ENCODE measurements around the gene LRRIQ1. TPM values are rescaled to one million over a fixed set of nuclear protein-coding genes. Genes with fewer than 3 reads are reported as not detected.
A peak's percentile ranks its signal among the peaks of the same experiment; 100 is the strongest.

The LRRIQ1 gene
- total and polyA plus RNA-seq, 2 of the 13 experiments (the other 11 are each of a cell fraction or from before 2014, with no cell fraction given): not detected

DNA sequence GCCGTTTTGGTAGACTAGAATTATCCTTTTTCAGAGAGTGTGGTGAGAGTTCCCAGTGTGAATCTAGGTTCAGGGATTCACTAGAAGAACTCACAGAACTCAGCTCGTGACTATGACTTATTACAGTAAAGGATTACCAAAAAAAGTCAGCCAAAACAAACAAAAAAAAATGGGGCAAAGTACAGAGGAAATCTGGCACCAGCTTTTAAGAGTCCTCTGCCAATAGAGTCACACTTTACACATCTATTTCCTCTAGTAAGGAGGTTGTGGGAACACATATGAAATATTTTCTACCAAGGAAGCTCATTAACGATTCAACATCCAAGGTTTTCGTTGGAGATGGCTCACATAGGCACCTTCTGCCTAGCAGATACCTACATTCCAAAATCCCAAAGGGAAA is 28.3 kb upstream of the LRRIQ1 start (continued):
- no peak for TF ChIP-seq TBX2 (CRISPR knock-in tag; IDR thresholded peaks at IDR 0.05; ENCODE audit: borderline replicate concordance)
- TF ChIP-seq, protein P1, sequence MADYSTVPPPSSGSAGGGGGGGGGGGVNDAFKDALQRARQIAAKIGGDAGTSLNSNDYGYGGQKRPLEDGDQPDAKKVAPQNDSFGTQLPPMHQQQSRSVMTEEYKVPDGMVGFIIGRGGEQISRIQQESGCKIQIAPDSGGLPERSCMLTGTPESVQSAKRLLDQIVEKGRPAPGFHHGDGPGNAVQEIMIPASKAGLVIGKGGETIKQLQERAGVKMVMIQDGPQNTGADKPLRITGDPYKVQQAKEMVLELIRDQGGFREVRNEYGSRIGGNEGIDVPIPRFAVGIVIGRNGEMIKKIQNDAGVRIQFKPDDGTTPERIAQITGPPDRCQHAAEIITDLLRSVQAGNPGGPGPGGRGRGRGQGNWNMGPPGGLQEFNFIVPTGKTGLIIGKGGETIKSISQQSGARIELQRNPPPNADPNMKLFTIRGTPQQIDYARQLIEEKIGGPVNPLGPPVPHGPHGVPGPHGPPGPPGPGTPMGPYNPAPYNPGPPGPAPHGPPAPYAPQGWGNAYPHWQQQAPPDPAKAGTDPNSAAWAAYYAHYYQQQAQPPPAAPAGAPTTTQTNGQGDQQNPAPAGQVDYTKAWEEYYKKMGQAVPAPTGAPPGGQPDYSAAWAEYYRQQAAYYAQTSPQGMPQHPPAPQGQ (CRISPR knock-in tag; IDR thresholded peaks at IDR 0.05; ENCODE audit: borderline replicate concordance): no peak
- no peak for TF ChIP-seq ZNF614 (CRISPR knock-in tag; IDR thresholded peaks at IDR 0.05; ENCODE audit: borderline replicate concordance)

DNA sequence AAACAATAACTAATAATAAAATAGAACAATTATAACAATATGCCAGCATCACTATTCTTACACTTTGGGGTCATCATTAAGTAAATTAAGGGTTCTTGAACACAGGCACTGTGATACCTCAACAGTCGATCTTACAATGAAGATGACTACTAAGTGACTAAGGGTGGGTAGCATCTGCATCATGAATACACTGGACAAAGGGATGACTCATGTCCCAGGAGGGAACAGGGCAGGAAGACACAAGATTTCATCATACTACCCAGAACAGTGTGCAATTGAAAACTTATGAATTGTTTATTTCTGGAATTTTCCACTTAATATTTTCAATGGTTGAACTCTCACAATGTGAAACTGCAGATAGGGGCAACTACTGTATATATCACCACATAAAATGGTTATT is 19.7 kb upstream of the LRRIQ1 start:
- no peak for FAIRE-seq
- in situ Hi-C loops (cut with HindIII; ENCODE audit: extremely low pct_ligation_motif_present, low pct_unique_long_range_greater_than_20kb) (no loop called here), intact Hi-C loops (cut with micrococcal nuclease; ENCODE audit: unreplicated experiment) (no loop called here)
- Histone ChIP-seq H3K9me3 (ENCODE audit: low read length) (no peaks in the 10 kb centered on the region), H2AFZ (ENCODE audit: low read length) (no peak overlapping the region), H3K4me2 (ENCODE audit: low read depth, low read length) (no peak overlapping the region), H3K27me3 (ENCODE audit: control insufficient read depth in 1 of 2, insufficient read depth in 2 of 2, low read length in 2 of 2) (no peaks in the 10 kb centered on the region), H3K4me1 (ENCODE audit: insufficient read depth, low read length) (no peaks in the 10 kb centered on the region), H3K27ac (ENCODE audit: extremely low read length, insufficient read depth, low read length) (no peak overlapping the region), H3K4me3 (replicated peaks in 1 of 3; ENCODE audit: insufficient read depth in 1 of 3, low read depth in 2 of 3, low read length in 3 of 3) (no peak overlapping the region), H3K79me2 (ENCODE audit: insufficient read depth, low read length) (no peaks in the 10 kb centered on the region), H3K9ac (ENCODE audit: insufficient read depth, low read depth, low read length) (no peak overlapping the region), H4K20me1 (ENCODE audit: insufficient read depth, low read length) (no peaks in the 10 kb centered on the region), H3K36me3 (replicated peaks in 1 of 2; ENCODE audit: control insufficient read depth in 1 of 2, insufficient read depth in 2 of 2, low read length in 2 of 2) (no peaks in the 10 kb centered on the region)
- BruUV-seq (replicated peaks): no TSS peak
- WGBS (ENCODE audit: low lambda C conversion rate): 0% methylated on average over 1 of the region's 1 CpG
- DNase-seq (ENCODE audit: low spot score): peak; percentile 23
- no peak for ATAC-seq
- ChIA-PET CTCF (ENCODE audit: low intra/inter-chr PET ratio, low total read pairs) (no interaction called here), POLR2A (no interaction called here)
- no peak for TF ChIP-seq EHMT2 (IDR thresholded peaks at IDR 0.05; ENCODE audit: borderline replicate concordance, low read depth, low read length)
- no peak for TF ChIP-seq HNRNPUL1 (IDR thresholded peaks at IDR 0.05; ENCODE audit: low read depth, low read length)
- TF ChIP-seq ZNF83 (CRISPR knock-in tag; IDR thresholded peaks at IDR 0.05; ENCODE audit: borderline replicate concordance): no peak
- TF ChIP-seq ARNT2 (CRISPR knock-in tag; IDR thresholded peaks at IDR 0.05; ENCODE audit: low read depth): no peak
- TF ChIP-seq FOSL2 (CRISPR knock-in tag; IDR thresholded peaks at IDR 0.05): peak; percentile 89
- TF ChIP-seq, protein P2, sequence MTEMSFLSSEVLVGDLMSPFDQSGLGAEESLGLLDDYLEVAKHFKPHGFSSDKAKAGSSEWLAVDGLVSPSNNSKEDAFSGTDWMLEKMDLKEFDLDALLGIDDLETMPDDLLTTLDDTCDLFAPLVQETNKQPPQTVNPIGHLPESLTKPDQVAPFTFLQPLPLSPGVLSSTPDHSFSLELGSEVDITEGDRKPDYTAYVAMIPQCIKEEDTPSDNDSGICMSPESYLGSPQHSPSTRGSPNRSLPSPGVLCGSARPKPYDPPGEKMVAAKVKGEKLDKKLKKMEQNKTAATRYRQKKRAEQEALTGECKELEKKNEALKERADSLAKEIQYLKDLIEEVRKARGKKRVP (CRISPR knock-in tag; IDR thresholded peaks at IDR 0.05): peak in 1 of 2 experiments; percentile 68; a peak in 2 of 4 replicates
- TF ChIP-seq SOX5 (CRISPR knock-in tag; IDR thresholded peaks at IDR 0.05; ENCODE audit: borderline replicate concordance): peak; percentile 34; the same call in 1 of the 2 replicates
- TF ChIP-seq CEBPB (IDR thresholded peaks at IDR 0.05; ENCODE audit: borderline replicate concordance, low read depth, low read length): peak; percentile 62; the same call in 1 of the 2 replicates
- TF ChIP-seq, protein P3, sequence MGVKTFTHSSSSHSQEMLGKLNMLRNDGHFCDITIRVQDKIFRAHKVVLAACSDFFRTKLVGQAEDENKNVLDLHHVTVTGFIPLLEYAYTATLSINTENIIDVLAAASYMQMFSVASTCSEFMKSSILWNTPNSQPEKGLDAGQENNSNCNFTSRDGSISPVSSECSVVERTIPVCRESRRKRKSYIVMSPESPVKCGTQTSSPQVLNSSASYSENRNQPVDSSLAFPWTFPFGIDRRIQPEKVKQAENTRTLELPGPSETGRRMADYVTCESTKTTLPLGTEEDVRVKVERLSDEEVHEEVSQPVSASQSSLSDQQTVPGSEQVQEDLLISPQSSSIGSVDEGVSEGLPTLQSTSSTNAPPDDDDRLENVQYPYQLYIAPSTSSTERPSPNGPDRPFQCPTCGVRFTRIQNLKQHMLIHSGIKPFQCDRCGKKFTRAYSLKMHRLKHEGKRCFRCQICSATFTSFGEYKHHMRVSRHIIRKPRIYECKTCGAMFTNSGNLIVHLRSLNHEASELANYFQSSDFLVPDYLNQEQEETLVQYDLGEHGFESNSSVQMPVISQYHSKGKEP (CRISPR knock-in tag; IDR thresholded peaks at IDR 0.05): no peak
- TF ChIP-seq ZFYVE20 (CRISPR knock-in tag; IDR thresholded peaks at IDR 0.05; ENCODE audit: borderline replicate concordance, low read depth): no peak
- TF ChIP-seq, protein P4, sequence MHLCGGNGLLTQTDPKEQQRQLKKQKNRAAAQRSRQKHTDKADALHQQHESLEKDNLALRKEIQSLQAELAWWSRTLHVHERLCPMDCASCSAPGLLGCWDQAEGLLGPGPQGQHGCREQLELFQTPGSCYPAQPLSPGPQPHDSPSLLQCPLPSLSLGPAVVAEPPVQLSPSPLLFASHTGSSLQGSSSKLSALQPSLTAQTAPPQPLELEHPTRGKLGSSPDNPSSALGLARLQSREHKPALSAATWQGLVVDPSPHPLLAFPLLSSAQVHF (CRISPR knock-in tag; IDR thresholded peaks at IDR 0.05): no peak
- TF ChIP-seq, protein P5, sequence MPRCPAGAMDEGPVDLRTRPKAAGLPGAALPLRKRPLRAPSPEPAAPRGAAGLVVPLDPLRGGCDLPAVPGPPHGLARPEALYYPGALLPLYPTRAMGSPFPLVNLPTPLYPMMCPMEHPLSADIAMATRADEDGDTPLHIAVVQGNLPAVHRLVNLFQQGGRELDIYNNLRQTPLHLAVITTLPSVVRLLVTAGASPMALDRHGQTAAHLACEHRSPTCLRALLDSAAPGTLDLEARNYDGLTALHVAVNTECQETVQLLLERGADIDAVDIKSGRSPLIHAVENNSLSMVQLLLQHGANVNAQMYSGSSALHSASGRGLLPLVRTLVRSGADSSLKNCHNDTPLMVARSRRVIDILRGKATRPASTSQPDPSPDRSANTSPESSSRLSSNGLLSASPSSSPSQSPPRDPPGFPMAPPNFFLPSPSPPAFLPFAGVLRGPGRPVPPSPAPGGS (CRISPR knock-in tag; IDR thresholded peaks at IDR 0.05): no peak
- no peak for TF ChIP-seq SOX13 (IDR thresholded peaks at IDR 0.05)
- peak in 1 of 2 experiments; percentile 35; a peak in 1 of 4 replicates for TF ChIP-seq SOX13 (CRISPR knock-in tag; conservative IDR thresholded peaks at IDR 0.05 in 1 of 2, IDR thresholded peaks at IDR 0.05 in 1 of 2)
